HepG2 (cell line): ENCODE measurements around the gene COPS6.

ENCODE experiments used
- ATF7-NPFF ChIP-seq: sonication (generic); formaldehyde crosslinking; IDR thresholded peaks from 2 replicates; pipeline ENCODE4 v1.8.1; 2023; ENCODE audit warnings: mild to moderate bottlenecking, low read depth, missing genetic modification reagents, moderate library complexity
- EP300 ChIP-seq, 3 experiments: sonication (generic) in 1 of 3; formaldehyde crosslinking in 1 of 3; IDR thresholded peaks; 2 replicates each; pipeline versions ENCODE4 v1.5.1 to v1.6.1; 2011 to 2020; ENCODE audit warnings: low read depth in 2 of 3, low read length in 2 of 3, borderline replicate concordance in 1 of 3, improper control_type of control experiment in 1 of 3, mild to moderate bottlenecking in 1 of 3, missing genetic modification reagents in 1 of 3, moderate library complexity in 1 of 3
- EZH2 ChIP-seq: conservative IDR thresholded peaks from 2 replicates; pipeline ENCODE4 v1.6.1; 2012; ENCODE audit warnings: mild to moderate bottlenecking, low read depth, low read length, moderate library complexity
- MXI1 ChIP-seq: IDR thresholded peaks from 3 replicates; pipeline ENCODE4 v1.6.1; 2012; ENCODE audit warnings: low read depth, low read length, inconsistent platforms, borderline replicate concordance
- PHF20 ChIP-seq: sonication (generic); formaldehyde crosslinking; IDR thresholded peaks from 2 replicates; pipeline ENCODE4 v1.5.0; 2020; ENCODE audit warnings: mild to moderate bottlenecking, missing genetic modification reagents
- RAD21 ChIP-seq: fragments of 450-650 bp; formaldehyde crosslinking; IDR thresholded peaks from 2 replicates; pipeline ENCODE4 v1.5.0; 2020; ENCODE audit warnings: mild to moderate bottlenecking
- ZBTB49 ChIP-seq: sonication (generic); formaldehyde crosslinking; IDR thresholded peaks from 2 replicates; pipeline ENCODE4 v1.4.0; 2020; ENCODE audit warnings: missing genetic modification reagents, borderline replicate concordance
- ZFP36 ChIP-seq: fragments of 150-350 bp; IDR thresholded peaks from 2 replicates; pipeline ENCODE4 v1.6.1; 2018; ENCODE audit warnings: borderline replicate concordance, low read length, low read depth; ENCODE audit not compliant: partially characterized antibody
- ZNF451 ChIP-seq: sonication (generic); formaldehyde crosslinking; IDR thresholded peaks from 2 replicates; pipeline ENCODE4 v1.5.0; 2020; ENCODE audit warnings: mild to moderate bottlenecking, missing genetic modification reagents
- ZNF576 ChIP-seq: sonication (generic); formaldehyde crosslinking; IDR thresholded peaks from 2 replicates; pipeline ENCODE4 v1.4.0; 2020; ENCODE audit warnings: mild to moderate bottlenecking, missing genetic modification reagents
- ZNF589 ChIP-seq: sonication (generic); formaldehyde crosslinking; conservative IDR thresholded peaks from 2 replicates; pipeline ENCODE4 v1.8.0; 2022; ENCODE audit warnings: mild to moderate bottlenecking, moderate library complexity, missing genetic modification reagents
- TF ChIP-seq, protein P1 (sequence below): sonication (generic); formaldehyde crosslinking; IDR thresholded peaks from 2 replicates; pipeline ENCODE4 v1.5.0; 2020; ENCODE audit warnings: mild to moderate bottlenecking, missing genetic modification reagents, moderate library complexity

- no peak for TF ChIP-seq ZNF576 (CRISPR knock-in tag)
- TF ChIP-seq, protein P1, sequence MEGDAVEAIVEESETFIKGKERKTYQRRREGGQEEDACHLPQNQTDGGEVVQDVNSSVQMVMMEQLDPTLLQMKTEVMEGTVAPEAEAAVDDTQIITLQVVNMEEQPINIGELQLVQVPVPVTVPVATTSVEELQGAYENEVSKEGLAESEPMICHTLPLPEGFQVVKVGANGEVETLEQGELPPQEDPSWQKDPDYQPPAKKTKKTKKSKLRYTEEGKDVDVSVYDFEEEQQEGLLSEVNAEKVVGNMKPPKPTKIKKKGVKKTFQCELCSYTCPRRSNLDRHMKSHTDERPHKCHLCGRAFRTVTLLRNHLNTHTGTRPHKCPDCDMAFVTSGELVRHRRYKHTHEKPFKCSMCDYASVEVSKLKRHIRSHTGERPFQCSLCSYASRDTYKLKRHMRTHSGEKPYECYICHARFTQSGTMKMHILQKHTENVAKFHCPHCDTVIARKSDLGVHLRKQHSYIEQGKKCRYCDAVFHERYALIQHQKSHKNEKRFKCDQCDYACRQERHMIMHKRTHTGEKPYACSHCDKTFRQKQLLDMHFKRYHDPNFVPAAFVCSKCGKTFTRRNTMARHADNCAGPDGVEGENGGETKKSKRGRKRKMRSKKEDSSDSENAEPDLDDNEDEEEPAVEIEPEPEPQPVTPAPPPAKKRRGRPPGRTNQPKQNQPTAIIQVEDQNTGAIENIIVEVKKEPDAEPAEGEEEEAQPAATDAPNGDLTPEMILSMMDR (CRISPR knock-in tag) = no peak
- no peak for TF ChIP-seq MXI1
- TF ChIP-seq ZBTB49 (CRISPR knock-in tag) = no peak
- TF ChIP-seq EP300 (IDR thresholded peaks at IDR 0.05; ENCODE audit: low read depth in 2 of 2, low read length in 2 of 2) = no peak
- no peak for TF ChIP-seq EP300 (CRISPR knock-in tag; IDR thresholded peaks at IDR 0.05; ENCODE audit: borderline replicate concordance)
- TF ChIP-seq EZH2 = no peak
- no peak for TF ChIP-seq PHF20 (CRISPR knock-in tag)
- TF ChIP-seq ZNF589 = no peak
- TF ChIP-seq ZNF451 (CRISPR knock-in tag) = no peak
- no peak for TF ChIP-seq ZFP36
- TF ChIP-seq RAD21 (CRISPR knock-in tag) = no peak
- no peak for TF ChIP-seq ATF7-NPFF (CRISPR knock-in tag)
Measured at GRCh38 chr7:100088095-100088620, 611 bp upstream of the COPS6 start.
